Measurements from ENCODE around the gene METTL1. TPM values are rescaled to one million over a fixed set of nuclear protein-coding genes. Genes with fewer than 3 reads are reported as not detected.

The METTL1 gene
- total RNA-seq, 4 donors from 2014 or later: 6.5 to 17.7 (median 10.1) TPM

DNA sequence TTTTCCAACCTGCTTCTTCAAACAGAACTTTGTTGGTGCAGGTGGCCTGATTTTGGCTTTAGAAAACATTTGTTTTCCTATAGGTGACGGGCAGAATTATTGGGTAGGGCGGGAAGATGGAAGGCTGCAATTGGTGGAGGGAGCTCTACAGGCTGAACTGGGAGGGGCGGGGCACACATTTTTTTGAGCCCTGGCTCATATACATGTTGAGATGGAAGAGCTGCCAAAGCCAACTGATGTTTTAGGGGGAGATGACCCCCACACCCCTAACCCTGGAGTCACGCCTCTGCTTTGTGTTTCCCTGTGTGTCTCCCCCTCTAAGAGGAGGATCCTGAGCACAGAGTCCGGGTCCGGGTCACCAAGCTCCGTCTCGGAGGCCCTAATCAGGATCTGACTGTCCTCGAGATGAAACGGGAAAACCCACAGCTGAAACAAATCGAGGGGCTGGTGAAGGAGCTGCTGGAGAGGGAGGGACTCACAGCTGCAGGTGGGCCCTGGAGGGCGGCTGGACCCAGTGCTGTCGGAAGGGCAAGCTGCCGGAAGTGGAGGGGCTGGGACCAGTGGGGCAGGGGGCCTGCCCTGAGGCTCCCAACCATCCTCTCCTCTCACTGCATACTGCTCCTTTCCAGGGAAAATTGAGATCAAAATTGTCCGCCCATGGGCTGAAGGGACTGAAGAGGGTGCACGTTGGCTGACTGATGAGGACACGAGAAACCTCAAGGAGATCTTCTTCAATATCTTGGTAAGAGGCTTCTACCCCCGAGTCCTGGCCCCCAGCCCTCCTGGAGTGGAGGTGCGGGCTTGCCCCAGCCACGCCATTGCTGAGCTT is 51.9 kb downstream of the METTL1 start:
- Histone ChIP-seq H3K27ac (no peak overlapping the region), H3K4me3 (no peak overlapping the region), H3K36me3 (peaks cover 0 to 73% (median 25%) of the 10 kb centered on the region in 3 donors), H3K9me3 (no peaks in the 10 kb centered on the region), H3K27me3 (no peaks in the 10 kb centered on the region), H3K4me1 (peaks cover 0 to 3% (median 0%) of the 10 kb centered on the region in 4 donors)
- 90% methylated on average over 20 of the region's 20 CpGs for WGBS, 2 donors
- DNase-seq (ENCODE audit: low spot score in 2 of 2): no peak
- TF ChIP-seq, protein P1, sequence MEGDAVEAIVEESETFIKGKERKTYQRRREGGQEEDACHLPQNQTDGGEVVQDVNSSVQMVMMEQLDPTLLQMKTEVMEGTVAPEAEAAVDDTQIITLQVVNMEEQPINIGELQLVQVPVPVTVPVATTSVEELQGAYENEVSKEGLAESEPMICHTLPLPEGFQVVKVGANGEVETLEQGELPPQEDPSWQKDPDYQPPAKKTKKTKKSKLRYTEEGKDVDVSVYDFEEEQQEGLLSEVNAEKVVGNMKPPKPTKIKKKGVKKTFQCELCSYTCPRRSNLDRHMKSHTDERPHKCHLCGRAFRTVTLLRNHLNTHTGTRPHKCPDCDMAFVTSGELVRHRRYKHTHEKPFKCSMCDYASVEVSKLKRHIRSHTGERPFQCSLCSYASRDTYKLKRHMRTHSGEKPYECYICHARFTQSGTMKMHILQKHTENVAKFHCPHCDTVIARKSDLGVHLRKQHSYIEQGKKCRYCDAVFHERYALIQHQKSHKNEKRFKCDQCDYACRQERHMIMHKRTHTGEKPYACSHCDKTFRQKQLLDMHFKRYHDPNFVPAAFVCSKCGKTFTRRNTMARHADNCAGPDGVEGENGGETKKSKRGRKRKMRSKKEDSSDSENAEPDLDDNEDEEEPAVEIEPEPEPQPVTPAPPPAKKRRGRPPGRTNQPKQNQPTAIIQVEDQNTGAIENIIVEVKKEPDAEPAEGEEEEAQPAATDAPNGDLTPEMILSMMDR (IDR thresholded peaks at IDR 0.05): no peak
- TF ChIP-seq EP300 (IDR thresholded peaks at IDR 0.05) (no peak), POLR2A (IDR thresholded peaks at IDR 0.05) (no peak)

DNA sequence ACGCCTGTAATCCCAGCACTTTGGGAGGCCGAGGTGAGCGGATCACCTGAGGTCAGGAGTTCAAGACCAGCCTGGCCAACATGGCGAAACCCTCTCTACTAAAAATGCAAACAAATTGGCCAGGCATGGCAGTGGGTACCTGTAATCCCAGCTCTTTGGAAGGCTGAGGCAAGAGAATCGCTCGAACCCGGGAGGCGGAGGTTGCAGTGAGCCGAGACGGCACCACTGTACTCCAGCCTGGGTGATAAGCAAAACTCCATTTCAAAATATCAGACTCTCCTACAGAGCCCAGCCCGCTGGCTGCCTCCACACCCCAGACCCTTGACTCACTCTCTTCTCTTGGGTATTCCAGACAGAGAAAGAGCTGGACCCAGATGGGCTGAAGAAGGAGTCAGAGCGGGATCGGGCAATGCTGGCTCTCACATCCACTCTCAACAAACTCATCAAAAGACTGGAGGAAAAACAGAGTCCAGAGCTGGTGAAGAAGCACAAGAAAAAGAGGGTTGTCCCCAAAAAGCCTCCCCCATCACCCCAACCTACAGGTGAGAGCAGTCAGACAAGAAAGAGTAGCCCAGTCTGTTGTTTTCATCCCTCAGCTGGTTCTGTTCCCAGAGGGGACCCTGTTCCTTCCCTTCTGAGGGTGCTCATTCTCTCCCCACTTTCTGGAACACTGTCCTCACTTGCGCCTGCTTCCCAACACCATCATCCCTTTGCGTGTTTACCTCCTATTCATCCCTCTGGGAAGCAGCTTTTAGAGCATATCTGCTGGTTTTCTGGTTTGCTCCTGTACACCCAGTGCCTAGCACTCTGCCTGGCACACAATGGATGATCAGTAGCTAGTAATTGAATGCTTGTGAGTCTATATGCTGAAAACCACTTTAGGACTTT is 53.0 kb downstream of the METTL1 start:
- TF ChIP-seq EP300 (IDR thresholded peaks at IDR 0.05): no peak
- no peak for TF ChIP-seq POLR2A (IDR thresholded peaks at IDR 0.05)
- TF ChIP-seq, protein P1 (IDR thresholded peaks at IDR 0.05): no peak
- Histone ChIP-seq H3K27ac (no peak overlapping the region), H3K4me1 (peaks cover 0 to 3% (median 0%) of the 10 kb centered on the region in 4 donors), H3K36me3 (peaks cover 0 to 82% (median 25%) of the 10 kb centered on the region in 3 donors), H3K4me3 (no peak overlapping the region), H3K9me3 (no peaks in the 10 kb centered on the region), H3K27me3 (no peaks in the 10 kb centered on the region)
- 95% methylated on average over 15 of the region's 15 CpGs for WGBS, 2 donors
- DNase-seq (ENCODE audit: low spot score in 2 of 2): no peak

Small RNA genes lying within 50 kb of the gene (small RNA-seq; reads per million reads assigned to genes)
- not detected for gene RNU6-1083P

Other genes starting within 250 kb of the METTL1 start
- 10 to 100 TPM; 23.0 to 49.2 (median 40.9) TPM for gene MBD6, start 249.3 kb downstream of the METTL1 start, total RNA-seq
- 100 to 1,000 TPM in 3 of 4 donors, 10 to 100 TPM in 1; 92.9 to 138 (median 130) TPM for gene DCTN2, start 224.9 kb downstream of the METTL1 start, total RNA-seq
- 1 to 10 TPM; 1.9 to 4.8 (median 2.9) TPM for gene KIF5A, start 222.1 kb downstream of the METTL1 start, total RNA-seq
- 10 to 100 TPM; 29.5 to 67.7 (median 35.9) TPM for gene PIP4K2C, start 180.9 kb downstream of the METTL1 start, total RNA-seq
- 10 to 100 TPM; 19.0 to 33.1 (median 28.1) TPM for gene DTX3, start 167.3 kb downstream of the METTL1 start, total RNA-seq
- 10 to 100 TPM; 31.2 to 91.2 (median 48.8) TPM for gene ARHGEF25, start 160.7 kb downstream of the METTL1 start, total RNA-seq
- gene B4GALNT1, start 138.9 kb downstream of the METTL1 start, total RNA-seq: 10 to 100 TPM; 14.5 to 43.8 (median 16.8) TPM
- gene OS9, start 78.0 kb downstream of the METTL1 start, total RNA-seq: 100 to 1,000 TPM; 185 to 288 (median 224) TPM
- 1 to 10 TPM; 1.1 to 5.7 (median 2.5) TPM for gene AGAP2, start 33.4 kb downstream of the METTL1 start, total RNA-seq
- 100 to 1,000 TPM in 1 of 4 donors, 10 to 100 TPM in 3; 47.1 to 115 (median 80.1) TPM for gene TSPAN31, start 27.1 kb downstream of the METTL1 start, total RNA-seq
- gene CDK4, start 19.8 kb downstream of the METTL1 start, total RNA-seq: 100 to 1,000 TPM in 2 of 4 donors, 10 to 100 TPM in 2; 79.1 to 156 (median 99.0) TPM
- 10 to 100 TPM in 2 of 4 donors, 1 to 10 TPM in 2; 4.2 to 19.8 (median 10.4) TPM for gene MARCHF9, start 17.0 kb downstream of the METTL1 start, total RNA-seq
- 1 to 10 TPM in 1 of 4 donors, not detected in 3; 3.0 TPM for gene CYP27B1, start 5.0 kb downstream of the METTL1 start, total RNA-seq
- gene EEF1AKMT3, start 509 bp upstream of the METTL1 start, total RNA-seq: 10 to 100 TPM in 2 of 4 donors, 1 to 10 TPM in 2; 8.0 to 16.3 (median 9.6) TPM
- 10 to 100 TPM; 13.5 to 23.2 (median 22.4) TPM for gene TSFM, start 10.7 kb upstream of the METTL1 start, total RNA-seq
- gene AVIL, start 46.6 kb upstream of the METTL1 start, total RNA-seq: 1 to 10 TPM; 2.3 to 4.2 (median 3.3) TPM
- 100 to 1,000 TPM; 117 to 141 (median 123) TPM for gene CTDSP2, start 74.6 kb upstream of the METTL1 start, total RNA-seq
- 10 to 100 TPM in 2 of 4 donors, 1 to 10 TPM in 2; 2.2 to 20.7 (median 8.0) TPM for gene ATP23, start 169.5 kb upstream of the METTL1 start, total RNA-seq

All from tibial nerve (tissue), 4 donors.